Effector CD4-positive, alpha-beta T cell (primary cell): ENCODE results near the gene C4BPA.

Source experiments
- DNase-seq: peaks from one replicate; pipeline ENCODE4 v3.0.0-alpha.2; 2020

C4BPA gene

DNA sequence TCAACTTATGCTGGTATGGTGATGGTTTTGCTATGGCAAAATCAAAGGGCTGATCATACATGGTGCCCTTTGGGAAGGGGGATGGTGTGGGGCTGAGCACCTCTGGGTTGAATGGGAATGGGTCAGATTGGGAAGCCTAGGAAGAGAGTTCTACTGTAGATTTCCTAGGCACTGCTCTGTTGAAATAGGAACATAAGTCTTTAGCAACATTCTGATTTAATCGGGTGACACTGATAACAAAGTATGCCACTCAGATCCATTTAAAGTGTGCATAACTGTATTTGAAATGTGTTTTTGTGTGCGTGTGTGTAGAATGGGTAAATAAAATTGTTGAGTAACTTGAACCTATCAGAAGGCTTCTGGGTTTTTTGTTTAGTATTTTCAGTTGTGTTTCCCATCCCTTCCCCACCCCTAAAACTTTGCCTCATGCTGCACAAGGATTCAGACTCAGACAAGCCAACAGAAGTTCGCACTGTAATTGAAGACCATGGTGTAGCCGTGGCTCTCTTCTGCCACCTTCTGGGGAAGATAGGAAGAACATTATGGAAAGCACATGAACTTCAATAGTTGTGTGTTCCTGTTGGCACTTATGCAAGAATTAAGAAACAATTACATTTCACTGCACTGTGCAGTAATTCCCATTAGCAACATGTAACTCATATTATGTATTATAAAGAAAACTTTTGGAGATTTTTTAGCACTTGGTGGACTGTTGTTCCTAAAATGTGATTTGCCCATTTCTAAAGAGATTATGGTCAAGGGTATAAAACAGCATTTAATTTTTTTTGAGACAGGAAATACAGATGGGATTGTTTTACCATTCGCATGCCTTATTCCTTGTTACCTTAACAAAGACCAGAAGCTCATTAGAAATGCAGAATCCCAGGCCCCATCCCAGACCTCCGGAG is 26.3 kb upstream of the C4BPA start:
- DNase-seq: peak; percentile 49

DNA sequence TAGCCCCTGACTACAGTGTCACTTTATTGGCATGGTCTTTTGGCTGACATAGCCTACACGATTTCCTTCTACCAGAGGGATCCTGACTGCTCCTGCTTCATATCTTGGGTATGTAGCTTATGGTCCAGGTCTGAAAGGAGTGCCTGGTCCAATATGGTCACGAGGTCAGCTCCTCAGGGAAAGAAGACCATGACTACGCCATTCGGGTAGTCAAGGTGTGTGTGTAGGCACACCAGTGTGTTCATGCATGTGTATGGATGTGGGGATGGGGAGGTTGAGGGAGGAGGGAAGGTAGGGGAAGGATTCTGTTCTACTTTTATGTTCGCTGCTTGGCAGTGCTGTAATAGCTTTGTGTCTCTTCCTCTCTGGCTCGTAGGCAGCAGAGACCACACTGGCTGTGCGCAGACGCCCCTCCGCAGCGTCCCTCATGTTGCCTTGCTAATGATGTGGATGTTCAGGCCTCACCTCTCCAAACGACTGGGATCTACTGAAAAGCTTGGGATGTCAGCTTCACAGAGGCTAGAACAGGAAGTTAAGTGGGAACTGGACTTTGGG is 25.4 kb upstream of the C4BPA start:
- no peak for DNase-seq

GRCh38 chr1:207079706-207080241 is 24.3 kb upstream of the C4BPA start:
- DNase-seq: no peak

DNA sequence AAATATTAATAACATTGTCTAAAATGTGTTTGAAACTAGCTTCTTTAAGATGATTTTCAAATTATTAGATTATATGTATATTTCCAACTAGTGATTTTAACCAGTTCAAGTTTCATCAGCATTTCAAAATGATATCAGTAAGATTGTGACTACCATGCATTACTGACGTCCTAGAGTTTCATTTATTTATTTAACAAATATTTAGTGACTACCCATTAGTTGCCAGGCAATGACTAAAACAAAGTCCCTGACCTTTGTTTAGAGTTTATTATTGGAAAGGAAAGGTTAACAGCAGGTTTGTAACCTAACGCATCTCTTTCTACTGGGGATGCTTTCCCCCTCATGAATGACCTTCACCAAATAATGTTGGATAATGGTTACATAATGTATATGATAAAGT is 22.9 kb upstream of the C4BPA start:
- DNase-seq: no peak

GRCh38 chr1:207081806-207082205 is 22.2 kb upstream of the C4BPA start:
- no peak for DNase-seq

DNA sequence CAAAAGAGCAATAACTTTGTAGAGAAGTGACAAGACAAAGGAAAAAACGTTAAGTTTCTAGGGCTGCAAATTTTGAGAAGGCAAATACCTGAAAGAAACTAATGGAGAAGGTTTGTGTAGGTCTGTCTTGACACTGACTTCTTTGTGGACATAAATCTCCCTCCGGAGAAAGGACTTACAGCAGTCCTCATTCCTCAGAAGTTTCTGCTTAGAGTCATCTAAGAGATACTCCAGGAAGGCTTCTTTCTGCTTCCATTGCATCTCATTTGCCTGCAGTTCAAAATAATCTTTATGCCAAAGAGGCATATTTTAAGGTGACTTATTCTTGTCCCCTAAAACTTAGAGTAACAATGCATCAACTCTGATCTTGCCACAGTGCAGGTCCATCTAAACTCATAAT is 19.8 kb upstream of the C4BPA start:
- DNase-seq: no peak

- peak; percentile 50 for DNase-seq
These were observed 19.3 kb upstream of the C4BPA start for GRCh38 chr1:207084701-207085180.

DNA sequence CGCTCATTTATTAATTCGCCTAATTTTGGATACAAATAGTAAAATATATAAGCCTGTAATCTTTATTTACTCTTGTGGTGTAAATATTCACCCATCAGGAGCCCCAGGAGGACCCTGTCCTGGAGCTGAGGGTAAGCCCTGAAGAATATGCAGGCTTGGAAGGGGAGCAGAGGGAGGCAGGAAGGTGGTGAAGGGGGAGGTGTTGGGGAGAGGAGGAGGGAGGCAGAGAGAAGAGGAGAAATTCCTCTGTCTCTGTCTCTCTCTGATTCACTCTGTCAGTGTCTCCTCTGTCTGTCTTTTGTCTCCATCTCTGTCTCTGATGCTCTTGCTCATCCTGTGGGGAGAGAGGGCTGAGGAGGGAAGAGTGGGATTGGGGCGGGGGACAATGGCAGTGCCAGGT is 18.1 kb upstream of the C4BPA start:
- DNase-seq: no peak

GRCh38 chr1:207088161-207088560 is 15.9 kb upstream of the C4BPA start:
- DNase-seq: no peak

GRCh38 chr1:207088701-207089626 is 15.1 kb upstream of the C4BPA start, which contains the start of gene C4BPB:
C4BPB (plus strand) TSS chr1:207088860; CDS start chr1:207089532, 672 bp downstream.
- DNase-seq: no peak

DNA sequence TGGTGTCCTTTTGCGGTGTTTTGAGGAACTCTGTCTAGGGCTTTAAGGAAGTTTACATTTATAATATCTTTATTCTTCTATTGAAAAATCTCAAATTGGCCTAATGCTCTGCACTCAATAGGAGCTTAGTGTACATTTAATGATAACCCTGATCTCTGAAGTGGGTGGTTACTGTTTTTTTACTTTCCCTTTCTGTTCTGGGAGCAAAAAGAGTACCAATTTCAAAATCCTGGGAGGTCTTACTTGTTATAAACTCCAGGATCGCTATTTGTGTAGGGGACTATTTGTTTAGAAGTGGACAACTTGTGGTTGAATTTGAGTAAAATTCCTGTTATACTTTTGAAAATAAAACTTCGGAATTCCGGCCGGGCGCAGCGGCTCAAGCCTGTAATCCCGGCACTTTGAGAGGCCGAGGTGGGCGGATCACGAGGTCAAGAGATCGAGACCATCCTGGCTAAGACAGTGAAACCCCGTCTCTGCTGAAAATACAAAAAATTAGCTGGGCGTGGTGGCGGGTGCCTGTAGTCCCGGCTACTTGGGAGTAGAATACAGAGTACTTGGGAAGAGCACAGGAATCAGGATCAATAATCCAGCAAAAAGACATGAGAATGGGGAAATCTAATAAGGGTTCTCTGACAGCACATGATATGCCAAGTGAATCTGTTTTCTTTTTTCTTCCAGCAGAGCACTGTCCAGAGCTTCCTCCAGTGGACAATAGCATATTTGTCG is 14.2 kb upstream of the C4BPA start:
- DNase-seq: no peak

- DNase-seq: no peak
These were observed 12.7 kb upstream of the C4BPA start for GRCh38 chr1:207091200-207091908.

- no peak for DNase-seq
These were observed 10.1 kb upstream of the C4BPA start for GRCh38 chr1:207093944-207094343.

DNA sequence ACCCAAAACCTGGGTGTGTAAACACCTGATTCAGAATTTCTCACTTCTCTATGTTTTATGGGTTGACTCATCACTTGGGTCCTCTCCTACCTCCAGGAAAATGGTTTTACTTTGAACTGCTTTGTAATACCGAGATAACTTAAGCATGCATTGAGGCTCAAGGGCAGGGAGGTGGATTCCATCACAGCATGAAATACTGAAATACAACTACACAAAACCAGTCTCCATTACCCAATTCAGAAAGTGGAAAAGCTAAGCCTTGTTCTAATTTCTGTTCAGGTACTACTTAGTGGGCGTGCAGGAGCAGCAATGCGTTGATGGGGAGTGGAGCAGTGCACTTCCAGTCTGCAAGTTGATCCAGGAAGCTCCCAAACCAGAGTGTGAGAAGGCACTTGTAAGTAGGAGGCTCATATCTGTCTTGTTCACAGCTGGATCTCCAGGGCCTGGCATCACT is 6.1 kb upstream of the C4BPA start:
- DNase-seq: no peak

DNA sequence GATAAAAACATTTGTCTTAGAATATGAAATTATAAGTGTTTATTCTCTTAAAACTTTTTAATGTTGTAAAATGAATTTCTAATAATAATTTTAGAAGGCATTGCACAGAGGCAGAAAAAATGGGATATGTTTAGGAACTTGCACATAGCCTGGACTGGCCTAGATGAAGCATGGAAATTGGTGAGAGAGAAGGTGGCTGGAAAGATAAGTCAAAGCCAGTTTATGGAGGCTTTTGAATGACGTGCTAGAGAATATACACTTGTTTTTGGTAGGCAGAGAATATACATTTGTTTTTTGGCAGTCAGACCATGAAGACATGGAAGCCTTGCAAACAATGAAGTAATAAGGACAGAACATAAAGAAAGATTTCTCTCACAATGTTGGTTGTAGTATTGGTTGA is 2.3 kb upstream of the C4BPA start:
- DNase-seq: no peak

GRCh38 chr1:207102146-207102545 is 1.9 kb upstream of the C4BPA start:
- no peak for DNase-seq

- no peak for DNase-seq
These were observed 1.4 kb upstream of the C4BPA start for GRCh38 chr1:207102659-207103058.

- DNase-seq: no peak
These were observed 5.0 kb downstream of the C4BPA start for GRCh38 chr1:207109004-207109403.

DNA sequence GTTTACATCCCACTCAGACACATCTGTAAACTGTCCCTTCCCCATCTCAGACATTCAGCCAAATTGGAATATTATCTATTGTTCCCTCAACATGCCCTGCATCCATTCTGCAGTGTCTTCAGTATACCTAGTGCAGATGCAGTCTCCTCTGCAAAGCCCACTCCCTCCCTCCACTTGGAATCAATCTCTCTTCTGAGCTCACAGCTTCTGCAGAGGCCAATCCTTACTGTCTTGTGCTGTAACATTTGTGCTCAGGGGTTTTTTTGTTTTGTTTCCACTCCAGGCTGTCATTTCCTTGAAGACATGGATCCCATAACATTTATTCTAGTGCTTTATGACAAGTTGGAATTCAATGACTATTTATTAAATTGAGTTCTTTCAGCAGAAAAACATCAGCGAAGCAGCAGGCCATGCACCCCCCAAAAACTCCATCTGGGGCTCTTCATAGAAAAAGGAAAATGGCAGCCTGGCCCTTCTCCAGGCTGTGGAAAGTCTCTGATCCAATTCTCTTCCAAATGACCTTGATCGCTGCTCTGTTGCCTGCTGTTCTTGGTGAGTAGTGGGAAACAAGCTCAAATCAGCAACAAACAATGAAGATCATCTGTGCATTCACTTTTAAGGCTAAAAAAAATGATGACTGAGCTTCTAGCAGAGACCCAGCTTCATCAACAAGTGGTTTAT is 8.7 kb downstream of the C4BPA start:
- DNase-seq: no peak

DNA sequence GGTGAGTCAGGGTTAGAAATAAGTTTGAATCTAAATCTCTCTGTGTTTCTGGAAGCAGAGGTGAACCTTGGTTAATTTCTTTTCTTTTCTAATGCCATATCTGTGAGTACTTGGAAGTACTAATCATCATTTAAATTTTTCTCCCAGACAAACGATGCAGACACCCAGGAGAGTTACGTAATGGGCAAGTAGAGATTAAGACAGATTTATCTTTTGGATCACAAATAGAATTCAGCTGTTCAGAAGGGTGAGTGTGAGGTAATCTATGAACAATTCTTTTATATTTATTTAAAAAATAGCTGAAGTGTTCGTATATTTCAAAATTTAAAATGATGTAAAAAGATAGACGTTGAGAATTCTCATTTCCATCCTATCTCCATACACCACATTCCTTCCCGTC is 11.2 kb downstream of the C4BPA start:
- no peak for DNase-seq

- DNase-seq: no peak
These were observed 20.4 kb downstream of the C4BPA start for GRCh38 chr1:207124389-207124788.
